NCI-H82 treated with DMSO at 0.1 percent for 48 hours (cell line): ENCODE measurements around the gene MINDY3.

Experiments
- DNase-seq: peaks from one replicate; lab custom pipeline; 2025; ENCODE audit not compliant: unreplicated experiment; lab: John Stamatoyannopoulos, UW

MINDY3 gene

DNA sequence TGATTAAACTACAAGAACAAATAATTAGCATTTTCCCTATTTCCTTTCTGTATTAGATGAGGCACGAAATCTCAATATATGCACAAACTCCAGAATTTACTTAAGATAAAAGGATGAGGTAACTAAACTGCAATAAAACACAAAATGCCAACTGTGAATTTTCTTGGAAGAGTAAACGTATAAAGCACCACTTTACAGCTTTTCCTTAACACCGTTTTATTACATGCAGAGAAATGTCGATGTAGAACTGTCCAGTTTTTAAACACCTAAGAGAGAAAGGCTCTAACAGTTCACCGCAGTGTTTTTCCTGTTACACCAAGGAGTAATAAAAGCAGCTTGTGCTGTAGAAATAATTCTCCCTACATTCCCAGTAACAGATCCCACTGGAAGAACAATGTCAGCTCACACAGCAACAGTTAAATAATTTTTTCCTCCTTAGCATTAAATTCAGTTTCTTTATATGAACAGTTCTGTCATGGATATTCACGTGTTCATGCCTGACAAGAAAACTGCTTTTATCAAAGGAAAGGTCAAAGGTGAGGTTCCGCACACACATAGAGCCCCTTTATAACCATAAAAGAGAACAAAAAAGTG lies 52.0 kb downstream of the MINDY3 start:
- DNase-seq = no peak

DNA sequence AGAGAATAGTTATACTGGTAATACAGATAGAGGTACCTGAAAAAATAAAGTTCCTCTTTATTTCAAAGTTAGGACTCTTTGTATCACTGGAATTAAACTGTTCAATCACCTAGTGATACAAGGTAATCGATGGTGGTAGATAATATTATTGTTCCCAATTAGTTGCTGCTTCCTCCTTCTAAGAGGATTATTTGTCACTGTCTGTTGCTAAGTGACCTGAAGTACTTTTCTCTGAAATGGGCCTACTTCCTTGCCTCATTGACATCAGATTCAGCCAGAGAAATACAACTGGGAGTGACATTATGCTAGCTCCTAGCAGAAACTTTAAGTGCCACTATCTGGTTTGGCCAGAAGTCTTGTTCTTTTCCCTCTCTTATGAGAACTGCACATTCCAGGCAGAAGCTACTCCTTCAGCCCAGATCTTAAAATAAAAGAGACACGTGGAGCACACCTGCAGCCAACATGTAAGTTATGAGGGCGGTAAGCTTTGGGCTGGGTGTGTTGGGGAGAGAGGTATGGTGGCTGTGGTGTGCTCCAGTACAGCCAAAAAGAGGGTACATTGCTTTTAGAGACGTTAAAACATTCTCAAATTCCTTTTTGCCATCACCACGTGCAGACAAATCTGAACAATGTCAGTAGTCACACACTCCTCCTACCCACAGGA lies 54.8 kb downstream of the MINDY3 start:
- DNase-seq = no peak

DNA sequence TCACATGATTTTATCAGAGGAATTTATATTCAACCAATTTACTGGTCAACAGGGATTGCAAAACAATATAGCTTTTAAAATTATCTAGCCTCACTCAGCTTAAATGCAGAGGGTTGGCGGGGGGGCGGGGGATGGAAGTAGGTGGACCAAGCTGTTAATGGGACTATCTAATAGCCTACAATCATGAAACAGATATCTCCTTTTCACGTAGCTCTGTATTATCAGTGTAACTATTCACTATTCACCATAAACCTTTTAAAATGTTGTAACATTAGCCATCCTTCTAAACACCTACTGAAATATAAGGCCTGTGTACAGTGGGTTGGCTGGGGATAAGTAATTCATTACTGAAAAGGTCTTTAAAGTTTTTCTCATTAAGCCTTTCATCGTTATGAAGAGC lies 56.2 kb downstream of the MINDY3 start:
- no peak for DNase-seq

DNA sequence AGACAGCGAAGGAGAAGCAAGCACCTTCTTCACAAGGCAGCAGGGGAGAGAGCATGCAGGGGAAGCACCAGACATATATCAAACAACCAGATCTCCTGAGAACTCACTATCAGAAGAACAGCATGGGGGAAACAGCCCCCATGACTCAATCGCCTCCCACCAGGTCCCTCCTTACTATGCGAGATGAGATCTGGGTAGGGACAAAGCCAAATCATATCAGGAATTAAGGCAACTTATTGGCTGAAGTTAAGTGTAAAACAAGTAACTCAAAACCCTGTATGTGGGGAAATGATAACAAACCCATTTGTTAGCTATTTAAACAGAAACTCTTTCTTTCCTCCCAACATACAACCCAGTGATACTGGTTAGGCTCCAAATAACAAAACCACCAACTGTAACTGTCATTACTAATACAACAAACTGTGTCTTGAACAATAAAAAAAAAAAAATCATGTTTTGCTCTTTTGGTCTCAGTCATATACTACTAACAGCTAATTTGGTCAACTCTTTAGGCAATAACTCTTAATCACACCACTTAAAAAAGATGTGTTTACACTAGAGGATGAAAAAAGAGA lies 57.8 kb downstream of the MINDY3 start:
- DNase-seq = no peak

DNA sequence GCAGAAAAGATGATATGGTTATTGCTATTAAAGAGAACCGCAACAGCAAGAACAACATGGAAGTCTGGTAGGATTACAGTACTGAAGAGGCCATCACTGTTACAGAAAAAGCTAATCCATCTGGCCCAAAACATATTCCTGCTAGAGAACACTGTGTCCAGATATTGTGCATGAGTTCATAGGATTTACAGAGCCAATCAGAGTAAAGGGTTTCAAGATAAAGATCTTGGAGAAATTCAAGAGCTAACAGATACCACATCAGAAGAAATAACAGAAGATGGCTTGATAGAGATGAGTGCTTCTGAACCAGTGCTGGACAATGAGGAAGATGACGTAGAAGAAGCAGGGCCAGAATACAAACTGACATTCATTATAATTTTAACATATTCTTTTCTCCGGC lies 58.7 kb downstream of the MINDY3 start:
- DNase-seq = no peak

DNA sequence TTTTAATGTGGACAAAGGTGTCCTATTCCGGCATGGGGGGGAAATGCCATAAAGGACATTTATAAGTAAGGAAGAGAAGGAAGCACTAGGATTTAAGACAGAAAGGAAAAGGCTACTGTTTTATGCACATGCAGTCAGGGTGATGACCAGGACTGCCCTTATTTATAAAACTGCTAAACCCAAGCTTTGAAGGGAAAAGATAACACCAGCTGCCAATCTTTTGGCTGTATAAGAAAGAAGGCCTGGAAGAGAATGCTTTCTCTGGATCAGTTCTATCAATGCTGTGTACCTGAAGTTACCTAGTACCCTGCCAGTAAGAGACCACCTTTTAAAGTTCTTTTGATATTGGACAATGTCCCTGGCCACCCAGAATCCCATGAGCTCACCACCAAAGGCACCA lies 59.2 kb downstream of the MINDY3 start:
- no peak for DNase-seq

DNA sequence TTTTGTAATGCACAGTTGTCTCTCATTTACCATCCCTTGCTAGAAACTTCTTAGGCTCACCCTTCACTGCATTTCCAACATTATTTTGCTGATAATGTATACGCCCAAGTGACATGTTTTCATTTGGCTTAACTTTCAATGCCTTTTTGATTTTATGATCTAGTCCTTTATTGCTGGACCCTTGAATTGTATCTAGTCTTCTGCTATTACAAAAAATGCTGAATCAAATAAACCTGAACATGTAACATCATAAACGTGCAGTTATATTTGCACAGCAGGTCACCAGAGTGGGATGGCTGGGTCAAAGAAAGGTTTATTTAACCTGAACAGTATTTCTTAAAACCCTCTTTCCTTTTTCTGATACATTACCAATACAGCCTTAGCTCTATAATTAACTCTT lies 63.0 kb downstream of the MINDY3 start:
- DNase-seq = no peak

DNA sequence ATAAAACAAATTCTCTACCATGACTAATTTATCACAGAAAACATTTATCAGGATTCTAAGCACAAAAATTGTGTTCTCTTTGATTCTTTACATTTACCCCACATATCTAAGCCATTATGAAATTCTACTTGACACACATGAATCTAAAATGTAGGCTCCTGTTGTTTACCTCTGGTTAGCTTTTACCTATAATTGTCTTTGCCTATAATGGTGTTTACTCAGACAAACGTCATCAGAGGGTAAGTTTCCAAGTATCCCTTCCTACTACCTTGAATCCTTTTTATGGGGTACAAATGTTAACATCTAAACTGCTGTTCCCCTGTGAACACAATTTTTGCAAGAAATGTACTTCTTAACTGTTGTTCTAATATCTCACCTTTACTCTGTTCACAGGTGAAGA lies 63.5 kb downstream of the MINDY3 start:
- DNase-seq = no peak

DNA sequence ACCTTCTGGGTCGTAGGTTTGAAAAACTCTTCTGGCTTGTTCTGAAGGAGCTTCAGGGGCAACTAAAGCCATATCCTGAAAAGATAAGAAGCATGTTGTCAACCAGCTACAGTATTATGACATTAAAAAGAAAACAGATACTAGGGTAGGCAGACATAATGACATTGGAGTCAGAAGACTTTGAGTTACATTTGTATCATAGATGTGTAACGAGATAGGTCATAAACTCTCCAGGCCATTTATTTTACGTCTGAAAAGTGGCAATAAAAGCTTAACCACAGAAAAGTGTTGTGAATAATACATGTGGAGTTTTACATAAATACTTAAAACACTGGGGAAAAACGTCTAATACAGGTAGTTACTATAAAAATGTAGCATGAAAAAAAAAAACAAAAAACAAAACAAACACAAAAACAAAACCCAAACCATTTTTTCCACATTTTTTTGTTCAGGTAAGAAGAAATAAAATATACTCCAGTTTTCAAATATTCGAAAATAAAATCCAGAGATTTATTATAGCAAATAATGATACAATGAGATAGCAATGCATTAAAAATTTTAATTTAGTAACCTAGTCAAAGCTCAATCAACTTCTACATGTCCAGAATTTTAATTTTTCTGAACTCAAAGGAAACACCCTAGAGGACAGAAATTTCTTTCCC lies 64.1 kb downstream of the MINDY3 start:
- DNase-seq = no peak

DNA sequence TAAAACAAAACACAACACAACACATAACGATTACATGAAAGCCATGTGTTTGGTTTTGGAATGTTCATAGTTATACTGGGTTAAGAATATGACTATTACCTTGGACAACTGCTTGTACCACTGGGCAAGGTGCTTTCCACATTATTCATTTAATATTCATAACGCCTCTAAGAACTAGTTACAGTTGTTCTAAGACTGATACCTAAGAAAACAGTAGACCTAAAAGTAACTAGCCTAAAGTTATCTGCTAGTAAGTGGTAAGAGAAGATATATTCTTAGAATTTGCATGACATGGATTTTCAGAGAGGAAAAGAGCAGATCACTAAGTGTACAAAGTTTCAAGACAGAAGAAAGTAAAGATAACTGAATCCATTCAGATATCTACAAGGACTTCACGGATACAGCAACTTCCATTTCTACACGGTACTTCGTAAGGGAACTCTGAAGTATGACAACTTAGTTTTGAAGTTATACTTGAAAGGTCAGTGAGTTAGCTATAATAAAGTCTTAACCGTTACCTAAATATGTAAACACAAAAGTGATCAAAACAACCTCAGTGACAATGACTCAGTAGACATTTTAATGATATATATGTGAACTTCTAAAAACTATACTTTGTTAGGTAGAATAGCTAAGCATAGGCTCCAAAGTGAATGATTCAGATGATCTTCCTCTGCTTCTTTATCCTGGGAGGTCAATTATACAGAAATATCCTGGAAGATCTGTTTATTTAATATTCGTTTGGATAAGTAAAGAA lies 65.1 kb downstream of the MINDY3 start:
- no peak for DNase-seq

DNA sequence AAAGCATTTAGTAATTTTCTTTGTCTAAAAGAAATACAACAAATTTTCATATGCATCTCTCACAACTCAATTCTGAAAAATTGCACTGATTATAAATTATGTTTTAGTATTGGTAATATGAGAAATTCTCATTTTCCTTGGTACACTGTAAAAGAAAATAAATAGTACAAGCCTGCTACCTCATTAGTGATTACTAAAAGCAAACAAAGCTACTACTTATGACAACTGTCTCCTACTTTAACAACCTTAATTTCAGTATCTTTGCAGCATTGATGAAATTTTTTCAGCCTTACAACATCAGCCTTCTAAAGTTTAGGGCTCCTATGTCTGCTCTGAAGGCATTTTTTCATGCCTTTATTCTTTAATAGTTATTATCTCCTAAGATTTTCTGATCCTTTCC lies 65.7 kb downstream of the MINDY3 start:
- no peak for DNase-seq

DNA sequence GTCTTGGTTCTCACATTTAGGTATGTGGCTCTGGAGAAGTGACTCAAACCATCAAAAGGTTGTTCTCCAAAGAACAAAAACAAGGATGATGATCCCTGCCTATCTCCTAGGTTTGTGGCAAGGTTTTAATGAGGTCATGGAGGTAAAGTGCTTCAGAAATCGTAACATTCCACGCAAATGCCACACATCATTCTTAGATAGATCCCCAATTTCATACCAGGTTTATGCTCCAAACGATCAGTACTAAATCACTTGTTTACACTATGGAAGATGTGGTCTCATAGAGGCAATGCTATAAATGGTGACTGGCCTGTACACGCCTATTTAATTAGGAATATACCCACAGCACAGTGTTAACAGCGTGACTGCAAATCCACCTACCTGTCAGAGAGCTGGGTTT lies 66.6 kb downstream of the MINDY3 start:
- no peak for DNase-seq

DNA sequence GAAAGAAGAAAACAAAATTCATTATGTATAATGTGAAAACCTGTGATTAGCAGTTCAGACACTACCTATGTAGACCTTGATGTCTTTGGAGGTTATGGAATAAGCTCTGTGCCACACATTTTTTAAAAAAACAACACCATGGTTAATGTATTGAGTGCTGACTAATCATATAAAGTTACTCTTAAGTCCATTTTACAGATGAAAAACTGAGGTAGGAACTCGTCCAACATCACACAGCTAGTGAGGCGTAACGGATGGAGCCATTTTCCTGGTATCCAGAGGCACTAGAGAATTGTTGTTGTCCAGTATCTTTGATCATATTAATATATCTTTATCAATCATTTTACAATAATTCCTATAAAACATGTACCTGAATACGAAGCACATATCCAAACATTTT lies 67.5 kb downstream of the MINDY3 start:
- no peak for DNase-seq

DNA sequence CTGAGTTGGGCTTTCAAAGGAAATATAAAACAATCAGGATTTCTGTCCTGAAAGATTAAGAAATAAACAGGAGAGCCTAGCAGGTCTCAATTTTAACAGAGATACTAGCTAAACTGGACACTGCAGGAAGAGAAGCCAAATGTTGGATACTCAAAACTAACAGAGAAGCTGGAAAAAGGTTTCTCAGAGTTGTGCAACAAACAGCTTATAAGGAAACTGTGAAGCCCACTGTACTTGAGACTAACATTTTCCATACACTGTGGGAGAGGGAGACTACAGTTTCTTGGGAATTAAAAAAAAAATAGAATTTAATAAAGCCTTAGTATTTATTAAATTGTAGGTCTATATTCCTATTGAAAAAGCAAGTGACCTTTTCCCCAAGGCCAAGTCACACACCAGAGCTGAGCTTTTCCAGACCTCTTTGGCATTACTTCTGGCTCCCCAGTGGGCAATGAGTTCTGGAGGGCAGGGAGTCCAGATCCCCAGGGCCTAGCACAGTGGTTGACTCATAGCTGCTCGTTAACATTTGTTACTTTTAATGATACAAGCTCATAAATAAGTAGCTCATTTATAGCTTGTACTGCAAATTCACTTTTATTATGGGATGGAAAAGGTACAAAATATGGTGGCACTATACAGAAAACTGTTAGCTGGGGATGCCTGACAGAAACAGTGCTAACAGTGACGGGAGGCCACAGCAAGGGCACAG lies 68.3 kb downstream of the MINDY3 start:
- DNase-seq = no peak

DNA sequence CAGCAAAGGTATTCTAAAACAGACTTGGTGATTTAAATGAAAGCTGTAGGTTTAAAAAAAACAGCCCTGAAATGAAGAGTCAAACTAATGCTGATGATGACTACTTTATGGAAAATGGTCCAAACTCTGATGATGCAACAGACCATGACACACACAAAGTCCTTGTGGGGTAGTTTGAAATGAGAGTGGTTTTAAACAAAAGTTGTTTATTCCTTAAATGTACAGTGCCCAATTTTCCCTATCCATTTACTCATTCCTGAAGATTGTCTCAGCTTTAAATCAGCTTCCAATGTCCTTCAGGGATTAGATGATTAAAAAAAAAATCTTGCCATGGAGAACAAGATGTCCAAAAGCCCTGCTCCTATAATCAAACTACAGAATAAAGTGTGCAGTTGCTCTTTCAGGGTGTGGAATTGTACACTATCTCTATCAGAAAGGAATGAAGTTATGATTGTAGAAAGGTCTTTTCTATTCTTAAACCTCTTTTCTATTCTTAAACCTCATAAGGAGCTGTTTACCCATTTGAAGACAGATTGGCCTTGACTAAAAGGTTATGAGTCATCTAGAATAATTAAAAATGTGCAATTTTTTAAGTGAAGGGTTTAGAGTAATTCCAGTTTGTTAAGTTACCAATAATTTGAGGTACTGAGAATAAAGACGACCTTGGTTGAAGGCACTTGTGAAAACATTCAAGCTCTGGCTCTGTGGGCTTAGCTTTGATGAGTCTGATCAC lies 70.3 kb downstream of the MINDY3 start:
- DNase-seq = no peak

DNA sequence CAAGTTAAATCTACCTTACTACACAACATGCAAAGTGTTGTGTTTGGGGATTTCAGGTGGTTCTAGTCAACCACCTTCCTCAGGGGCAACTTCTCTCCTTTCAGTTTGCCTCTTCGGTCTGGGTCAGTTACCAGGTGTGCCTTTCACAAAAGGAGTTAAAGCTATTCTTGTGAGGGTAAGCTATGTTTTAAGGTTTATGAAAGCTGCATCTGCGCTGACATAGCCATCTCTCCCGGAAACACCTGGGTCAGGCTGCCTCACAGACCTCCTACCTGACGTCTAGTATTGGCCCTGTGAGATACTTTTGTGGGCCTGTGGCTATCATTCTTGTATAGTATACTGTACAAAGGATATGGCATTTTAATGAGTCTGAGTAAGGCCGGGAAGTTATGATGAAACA lies 72.9 kb downstream of the MINDY3 start:
- DNase-seq = no peak

DNA sequence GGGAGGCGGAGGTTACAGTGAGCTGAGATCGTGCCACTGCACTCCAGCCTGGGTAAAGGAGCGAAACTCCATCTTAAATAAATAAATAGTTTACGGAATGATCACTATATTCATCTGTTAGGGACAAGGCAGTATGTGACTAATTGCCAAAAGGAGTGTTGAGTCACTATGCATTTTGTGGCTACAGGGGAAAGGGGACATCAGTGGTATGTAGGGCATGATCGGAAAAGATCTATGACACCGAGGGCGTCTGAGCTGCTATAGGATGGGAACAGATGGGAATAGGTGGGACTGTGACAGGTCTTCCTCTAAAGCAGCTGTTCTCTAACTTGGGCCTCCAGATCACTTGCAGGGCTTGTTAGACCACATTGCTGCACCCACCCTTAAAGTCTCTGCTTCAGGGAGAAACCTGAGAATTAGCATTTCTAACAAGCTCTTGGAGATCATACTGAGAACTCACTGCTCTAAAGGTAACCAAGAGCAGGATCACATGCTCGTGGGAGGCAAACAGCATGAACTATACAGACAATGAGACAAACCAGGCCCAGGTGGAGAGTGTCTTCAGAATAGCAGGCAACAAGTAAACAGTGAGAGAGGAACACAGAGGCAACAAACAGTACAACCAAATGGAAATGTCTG lies 75.5 kb downstream of the MINDY3 start:
- DNase-seq = no peak

DNA sequence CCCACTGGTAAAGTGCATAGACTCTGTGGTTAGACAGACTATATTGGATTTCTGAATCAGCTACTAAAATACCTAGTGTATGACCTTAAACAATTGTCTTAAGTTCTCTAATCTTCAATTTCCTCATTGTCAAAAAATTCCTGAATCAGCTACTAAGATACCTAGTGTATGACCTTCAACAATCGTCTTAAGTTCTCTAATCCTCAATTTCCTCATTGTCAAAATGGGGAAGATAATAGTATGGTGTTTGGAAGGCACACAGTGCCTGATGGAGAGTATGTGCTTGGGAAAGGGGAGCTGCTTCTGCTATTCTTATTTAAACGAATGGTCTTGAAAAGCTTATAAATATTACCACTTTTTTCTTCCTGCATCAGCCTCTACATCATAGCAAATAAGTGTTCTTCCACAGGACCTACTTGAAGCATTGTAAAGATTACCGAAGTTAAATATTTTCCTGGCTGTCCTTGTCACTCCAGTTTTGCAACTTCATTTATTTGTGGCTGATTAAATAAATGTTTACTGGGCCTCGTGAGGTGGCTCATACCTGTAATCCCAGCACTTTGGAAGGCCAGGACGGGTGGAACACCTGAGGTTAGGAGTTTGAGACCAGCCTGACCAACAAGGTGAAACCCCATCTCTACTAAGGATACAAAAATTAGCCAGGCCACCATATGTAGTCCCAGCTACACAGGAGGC lies 76.2 kb downstream of the MINDY3 start:
- DNase-seq = no peak

DNA sequence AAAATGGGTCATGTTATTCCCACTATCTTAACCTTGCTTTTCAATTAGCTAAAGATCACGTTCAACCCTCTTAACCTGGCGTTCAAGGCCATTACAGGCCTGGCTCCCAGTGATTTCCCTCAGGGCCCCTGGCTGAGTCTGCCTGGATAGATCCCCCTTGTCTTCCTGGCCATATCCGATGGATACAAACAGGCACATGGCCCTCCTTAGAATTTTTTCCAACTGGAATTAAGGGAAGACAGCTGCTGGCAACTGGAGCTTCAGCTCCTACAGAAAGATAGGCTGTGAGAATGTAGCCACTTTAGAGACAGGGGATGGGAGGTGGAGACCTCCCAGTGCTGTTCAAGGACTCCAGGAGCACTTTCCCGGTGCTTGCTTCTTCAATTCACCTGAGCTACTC lies 77.5 kb downstream of the MINDY3 start:
- no peak for DNase-seq
